HG03039 (cell line): ENCODE measurements around the gene RNF130.

Source experiments
- ATAC-seq: cut with Tn5 transposase; IDR thresholded peaks from one replicate; pipeline ENCODE4 v1.9.1; 2021; ENCODE audit warnings: mild to moderate bottlenecking, moderate library complexity; ENCODE audit not compliant: unreplicated experiment

Gene RNF130, protein sequence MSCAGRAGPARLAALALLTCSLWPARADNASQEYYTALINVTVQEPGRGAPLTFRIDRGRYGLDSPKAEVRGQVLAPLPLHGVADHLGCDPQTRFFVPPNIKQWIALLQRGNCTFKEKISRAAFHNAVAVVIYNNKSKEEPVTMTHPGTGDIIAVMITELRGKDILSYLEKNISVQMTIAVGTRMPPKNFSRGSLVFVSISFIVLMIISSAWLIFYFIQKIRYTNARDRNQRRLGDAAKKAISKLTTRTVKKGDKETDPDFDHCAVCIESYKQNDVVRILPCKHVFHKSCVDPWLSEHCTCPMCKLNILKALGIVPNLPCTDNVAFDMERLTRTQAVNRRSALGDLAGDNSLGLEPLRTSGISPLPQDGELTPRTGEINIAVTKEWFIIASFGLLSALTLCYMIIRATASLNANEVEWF

GRCh38 chr5:180071531-180072255 lies at the start of gene RNF130:
Gene RNF130 (minus strand): TSS chr5:180071759. CDS start chr5:180071702, 57 bp downstream.
- no peak for ATAC-seq

DNA sequence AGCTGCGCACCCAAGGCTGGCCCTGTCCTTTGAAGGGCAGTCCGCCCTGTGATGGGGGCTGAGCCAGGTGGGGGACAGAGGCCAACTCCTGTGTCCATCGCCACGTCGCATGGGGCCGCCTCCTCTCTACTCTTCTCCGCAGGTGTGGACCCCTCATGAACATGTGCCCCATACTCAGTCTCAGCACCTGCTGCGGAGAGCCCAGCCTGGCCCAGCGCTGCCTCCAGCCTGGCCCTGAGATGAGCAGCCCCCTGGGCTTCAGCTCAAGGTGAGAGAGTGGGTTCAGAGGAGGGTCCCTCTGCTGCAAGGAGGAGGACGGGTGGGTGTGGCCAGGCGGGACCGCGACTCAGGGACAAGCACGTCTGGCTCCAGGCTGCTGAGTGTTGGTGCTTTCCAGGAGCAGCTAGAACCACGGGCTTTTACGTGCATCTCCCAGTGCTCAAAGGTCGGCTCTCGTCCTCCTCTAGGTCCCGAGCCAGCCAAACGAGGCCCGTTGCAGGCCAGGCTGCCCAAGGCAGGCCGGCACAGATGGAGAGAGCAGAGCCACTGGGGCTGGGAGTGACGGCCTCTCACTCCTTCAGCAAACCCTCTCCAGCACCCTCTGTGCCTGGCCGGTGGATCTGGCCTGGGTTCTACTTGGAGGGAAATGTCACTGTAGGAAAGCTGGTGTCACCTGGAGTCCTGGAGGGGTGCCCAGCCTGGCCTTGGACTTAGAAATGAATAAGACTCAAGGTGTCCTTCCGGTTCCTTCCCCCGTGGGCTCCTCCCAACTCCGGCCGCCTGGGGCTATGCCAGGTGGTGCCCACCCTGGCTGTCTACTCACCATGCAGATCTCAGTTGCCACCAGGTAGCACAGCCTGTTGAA lies 48.9 kb upstream of the RNF130 start:
- no peak for ATAC-seq

DNA sequence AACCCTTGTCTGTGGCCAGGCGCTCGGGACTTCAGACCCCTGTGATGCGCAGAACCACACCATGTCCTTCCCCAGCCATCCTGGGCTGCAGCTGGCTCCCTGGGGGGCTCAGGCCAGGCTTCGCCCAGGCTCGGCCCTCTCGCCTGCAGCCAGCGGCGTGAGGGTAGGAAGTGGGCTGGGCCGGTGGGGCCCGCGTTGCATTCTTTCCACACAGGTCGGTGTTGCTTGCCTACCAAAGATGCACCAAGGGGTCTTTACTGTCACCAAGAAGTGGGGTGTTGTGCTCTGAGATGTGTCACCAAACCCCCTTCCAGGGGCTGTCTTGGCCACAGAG lies 48.3 kb upstream of the RNF130 start:
- no peak for ATAC-seq

DNA sequence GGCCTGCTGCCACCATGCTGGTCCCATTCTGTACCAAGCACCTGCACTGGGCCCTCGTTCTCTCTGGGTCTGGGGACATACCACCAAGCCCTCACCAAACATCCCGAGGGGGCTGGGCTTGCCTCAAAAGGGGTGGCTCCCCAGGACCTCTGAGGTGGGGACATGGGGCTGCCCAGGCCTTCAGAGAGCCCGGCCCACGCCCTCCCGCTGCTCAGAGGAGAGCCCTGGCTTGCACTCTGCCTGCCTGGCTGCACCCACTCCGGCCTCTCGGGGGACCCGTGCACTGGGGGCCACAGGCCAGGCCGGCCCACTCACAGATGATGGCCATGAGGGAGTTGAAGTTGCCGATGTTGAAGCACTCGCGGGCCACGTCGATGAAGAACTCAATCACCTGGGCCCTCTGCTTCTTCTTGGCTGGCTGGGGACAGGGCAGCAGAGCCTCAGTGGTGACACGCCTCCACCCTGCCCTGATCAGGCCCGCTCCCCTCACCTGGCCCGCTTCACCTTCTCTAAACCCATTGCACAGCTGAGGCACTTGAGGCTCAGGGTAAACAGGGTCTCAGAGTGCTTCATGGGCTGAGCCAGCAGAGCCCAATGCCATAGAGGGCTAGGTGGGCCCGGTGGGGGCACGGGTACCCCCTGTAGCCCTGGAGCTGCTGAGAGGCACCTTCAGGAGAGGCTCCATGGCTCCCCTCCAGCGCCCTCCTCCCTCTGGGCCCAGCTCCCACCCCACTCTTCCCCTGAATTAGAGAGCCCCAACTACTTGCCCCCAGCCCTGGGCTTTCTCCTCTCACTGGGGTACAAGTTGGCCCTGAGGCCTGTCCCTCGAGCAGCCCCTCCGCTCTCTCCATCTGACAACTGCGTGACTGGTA lies 47.7 kb upstream of the RNF130 start:
- no peak for ATAC-seq

- no peak for ATAC-seq
These were observed 46.8 kb upstream of the RNF130 start for GRCh38 chr5:180118391-180118791.

DNA sequence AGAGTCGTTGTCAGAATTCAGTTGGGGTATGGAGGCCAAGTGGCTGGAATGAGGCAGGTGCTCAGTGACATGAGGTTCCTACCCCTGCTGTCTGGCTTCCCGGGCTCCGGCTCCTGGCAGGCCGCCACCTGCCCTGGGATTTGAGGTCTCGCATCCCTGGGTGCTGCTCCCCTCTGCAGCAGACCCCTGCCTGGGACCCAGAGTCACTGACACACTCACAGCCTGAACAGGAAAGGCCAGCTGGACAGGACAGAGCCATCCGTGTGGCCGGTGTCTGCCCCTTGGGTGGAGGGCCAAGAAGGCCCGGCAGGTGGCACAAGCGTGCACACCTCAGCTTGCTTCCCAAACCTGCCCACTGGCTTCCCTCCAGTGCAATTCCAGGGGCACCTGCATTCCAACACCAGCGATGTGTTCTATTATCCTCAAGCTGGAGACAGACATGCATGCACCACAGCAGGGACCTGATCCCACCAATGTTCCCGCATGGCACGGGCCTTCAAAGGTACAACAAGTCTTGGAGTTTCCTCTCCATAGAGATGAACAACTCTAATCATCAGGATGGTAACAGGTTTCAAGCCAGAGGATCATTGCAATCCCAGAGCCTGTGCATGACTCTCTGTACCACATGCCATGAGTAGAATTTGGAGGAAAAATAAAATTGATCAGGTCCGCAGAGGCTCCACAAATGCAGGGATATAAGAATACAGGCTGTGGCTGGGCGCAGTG lies 45.6 kb upstream of the RNF130 start:
- no peak for ATAC-seq

DNA sequence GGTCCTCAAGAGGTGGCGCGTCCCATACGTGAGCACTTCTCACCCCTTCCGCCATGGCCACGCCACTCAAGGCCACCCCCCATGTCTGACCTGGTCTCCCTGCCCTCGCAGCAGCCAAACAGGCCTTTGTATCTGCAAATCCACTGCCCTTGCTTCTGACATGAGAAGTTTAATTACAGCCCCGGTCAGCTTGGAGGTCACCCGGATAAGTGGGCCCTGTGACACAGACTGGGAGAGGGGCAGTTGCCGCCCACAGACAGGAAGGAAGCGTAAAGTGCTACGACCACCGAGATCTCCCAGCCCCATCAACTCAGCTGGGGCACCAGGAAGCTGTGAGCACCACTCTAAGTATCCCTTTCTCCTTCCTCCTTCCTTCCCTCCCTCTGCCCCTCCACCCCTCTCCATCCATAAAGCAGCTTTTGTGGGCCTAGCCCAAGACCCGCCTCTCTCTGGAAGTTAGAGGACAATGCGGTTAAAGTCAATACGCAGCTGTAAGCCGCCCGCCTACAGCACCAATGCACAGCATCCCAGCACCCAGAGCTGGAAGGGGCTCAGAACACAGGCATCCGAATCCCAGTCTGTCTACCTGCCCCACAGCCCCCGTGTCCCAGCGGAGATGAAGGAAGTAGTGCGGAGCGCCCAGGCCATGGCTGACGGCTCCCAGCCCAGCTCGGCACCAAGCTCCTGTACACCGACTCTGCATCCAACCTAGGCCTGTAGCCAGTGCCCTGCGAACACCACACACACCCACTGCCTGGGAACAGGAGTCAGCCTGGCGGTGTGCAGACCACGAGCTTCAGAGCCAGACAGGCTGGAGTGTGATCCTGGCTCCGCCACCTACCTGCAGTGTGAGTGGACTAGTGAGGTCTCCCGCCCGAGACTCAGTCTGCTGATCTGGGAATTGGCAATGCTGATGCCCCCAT lies 44.8 kb upstream of the RNF130 start:
- no peak for ATAC-seq

DNA sequence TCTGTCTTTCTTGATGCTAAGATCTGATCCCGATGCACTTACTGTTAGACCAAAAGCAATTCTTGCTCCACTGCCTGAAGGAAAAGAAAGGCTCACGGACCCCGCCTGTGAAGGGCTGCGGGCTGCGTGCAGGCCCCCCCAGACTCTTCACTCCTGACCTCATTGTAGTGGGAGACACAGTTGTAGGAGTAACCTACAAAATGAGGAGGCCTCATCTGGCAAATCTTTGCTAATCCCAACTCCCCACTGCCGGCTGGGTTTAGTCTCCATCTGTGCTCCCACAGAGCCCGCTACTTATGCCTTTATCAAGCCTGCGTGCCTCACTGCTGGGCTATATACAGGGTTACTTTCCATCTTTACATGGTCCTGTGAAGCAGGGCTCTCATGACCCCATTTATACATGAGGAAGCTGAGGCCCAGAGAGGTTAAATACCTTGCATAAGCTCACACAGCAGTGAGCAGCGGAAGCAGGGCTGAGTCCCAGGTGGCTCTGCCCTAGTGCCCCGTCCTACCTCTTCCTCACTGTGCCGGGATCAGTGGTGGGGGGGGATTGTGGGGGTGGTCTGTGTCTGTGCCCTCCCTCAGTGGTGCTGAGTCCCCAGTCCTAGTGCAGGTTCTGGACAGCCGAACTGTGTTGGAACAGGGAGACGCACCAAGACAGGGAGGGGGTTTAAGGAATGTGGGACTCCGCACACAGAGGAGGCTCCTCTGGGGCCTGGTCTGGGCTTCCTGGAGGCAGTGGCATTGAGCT lies 43.9 kb upstream of the RNF130 start:
- no peak for ATAC-seq

GRCh38 chr5:180114304-180115003 lies 42.9 kb upstream of the RNF130 start:
- ATAC-seq: no peak

DNA sequence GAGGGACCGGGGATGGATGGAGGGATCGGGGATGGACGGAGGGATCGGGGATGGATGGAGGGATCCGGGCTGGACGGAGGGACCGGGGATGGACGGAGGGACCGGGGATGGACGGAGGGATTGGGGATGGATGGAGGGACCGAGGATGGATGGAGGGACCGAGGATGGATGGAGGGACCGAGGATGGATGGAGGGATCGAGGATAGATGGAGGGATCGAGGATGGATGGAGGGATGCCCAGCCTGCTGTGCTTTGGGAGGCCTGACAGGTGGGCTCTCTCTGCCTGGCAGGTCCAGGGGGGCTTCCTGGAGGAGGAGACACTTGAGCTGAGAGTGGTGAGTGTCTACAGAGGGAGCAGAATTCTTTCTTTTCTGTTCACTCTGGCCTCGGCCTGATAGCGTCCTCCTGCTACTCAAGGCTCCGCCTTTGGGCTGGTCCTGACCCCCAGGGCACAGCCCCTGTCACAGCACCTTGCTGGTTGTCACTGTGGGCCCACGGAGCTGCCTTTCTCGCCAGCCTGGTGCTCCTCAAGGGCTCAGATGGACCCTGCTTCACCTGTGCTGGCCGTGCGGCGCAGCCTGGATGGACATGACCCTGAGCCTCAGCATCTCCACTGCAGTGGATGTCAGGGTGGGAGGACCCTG lies 42.2 kb upstream of the RNF130 start:
- no peak for ATAC-seq

GRCh38 chr5:180112181-180112861 lies 40.8 kb upstream of the RNF130 start:
- ATAC-seq: no peak

GRCh38 chr5:180111273-180112002 lies 39.9 kb upstream of the RNF130 start:
- ATAC-seq: no peak

DNA sequence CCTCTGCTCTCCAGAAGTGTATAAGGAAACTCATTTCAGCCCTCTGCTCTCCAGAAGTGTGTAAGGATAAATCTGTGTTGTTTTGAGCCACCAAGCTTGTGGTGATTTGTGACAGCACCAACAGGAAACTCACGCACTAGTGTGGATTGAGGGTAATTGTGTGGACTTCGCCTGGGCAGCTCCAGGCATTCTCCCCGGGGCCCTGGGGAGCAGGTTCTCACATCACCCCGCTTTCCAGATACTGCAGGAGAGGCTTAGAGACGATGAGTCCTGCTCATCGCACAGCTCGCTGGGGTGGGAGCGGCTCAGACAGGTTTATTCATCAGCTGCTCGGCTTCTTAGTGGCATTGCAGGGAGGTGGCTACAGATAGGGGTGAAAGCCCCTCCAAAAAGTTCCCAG lies 38.4 kb upstream of the RNF130 start:
- ATAC-seq: no peak

DNA sequence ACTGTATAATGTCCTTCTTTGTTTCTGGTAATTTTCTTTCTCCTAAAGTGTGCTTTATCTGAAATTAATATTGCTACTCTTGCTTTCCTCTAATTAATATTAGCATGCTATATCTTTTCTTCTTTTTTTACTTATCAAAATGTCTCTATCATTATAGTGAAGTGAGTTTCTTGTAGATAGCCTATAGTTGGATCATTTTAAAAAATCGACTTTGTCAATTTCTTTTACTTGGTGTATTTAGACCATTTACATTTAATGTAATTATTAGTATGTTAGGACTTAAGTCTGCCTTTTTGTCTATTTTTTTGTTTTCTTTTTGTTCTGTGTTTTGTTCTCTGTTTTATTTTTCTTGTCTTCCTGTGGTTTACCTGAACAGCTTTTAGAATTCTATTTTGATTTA lies 35.4 kb upstream of the RNF130 start:
- no peak for ATAC-seq

DNA sequence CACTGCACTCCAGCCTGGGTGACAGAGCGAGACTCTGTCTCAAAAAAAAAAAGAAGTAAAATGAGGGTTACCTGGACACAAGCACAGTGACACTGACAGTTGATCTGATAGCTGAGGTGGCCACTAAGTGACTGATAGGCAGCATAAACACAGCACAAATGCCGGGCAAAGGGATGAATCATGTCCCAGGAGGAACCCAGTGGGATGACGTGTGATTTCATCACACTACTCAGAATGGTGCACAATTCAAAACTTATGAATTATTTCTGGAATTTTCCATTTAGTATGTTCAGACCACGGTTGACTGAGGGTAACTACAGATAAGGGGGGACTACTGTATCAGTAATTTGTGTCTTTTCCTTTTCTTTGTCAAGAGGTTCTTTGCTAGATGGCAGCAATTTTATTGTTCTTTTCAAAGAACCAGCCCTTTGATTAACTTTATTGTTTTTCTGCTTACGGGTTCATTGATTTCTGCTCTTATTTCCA lies 34.3 kb upstream of the RNF130 start:
- no peak for ATAC-seq

DNA sequence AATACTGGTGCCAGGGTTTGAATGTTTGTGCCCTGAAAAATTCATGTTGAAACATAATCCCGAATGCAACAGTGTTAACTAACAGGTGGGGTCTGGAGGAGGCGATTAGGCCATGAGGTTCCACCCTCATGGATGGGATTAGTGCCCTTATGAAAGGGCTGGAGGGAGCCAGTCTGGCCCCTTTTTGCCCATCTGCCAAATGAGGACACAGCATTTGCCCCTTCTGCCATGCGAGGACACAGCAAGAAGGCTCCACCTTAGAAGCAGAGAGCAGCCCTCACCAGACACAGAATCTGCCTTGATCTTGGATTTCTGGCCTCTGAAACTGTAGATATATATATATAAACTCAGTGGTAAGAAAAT lies 32.6 kb upstream of the RNF130 start:
- ATAC-seq: no peak
